Measurements from ENCODE around the gene PTPRA.

Gene PTPRA

DNA sequence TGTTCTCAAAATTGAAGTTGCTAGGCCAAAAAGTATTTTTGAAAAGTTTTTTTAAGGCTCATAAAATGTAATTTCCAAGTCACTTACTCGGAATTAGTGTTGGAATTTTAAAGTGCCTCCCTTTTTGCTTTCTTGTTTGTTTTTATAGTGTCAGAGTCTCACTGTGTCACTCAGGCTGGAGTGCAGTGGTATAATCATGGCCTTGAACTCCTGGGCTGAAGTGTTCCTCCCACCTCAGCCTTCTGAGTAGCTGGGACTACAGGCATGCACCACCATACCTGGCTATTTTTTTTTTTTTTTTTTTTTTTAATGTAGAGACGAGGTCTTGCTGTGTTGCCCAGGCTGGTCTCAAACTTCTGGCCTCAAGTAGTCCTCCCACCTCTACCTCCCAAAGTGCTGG, 130.1 kb downstream of the PTPRA start:
- H3K4me1 ChIP-seq (ENCODE audit: control insufficient read depth, low read length) = no peaks in the 10 kb centered on the region
- no peaks in the 10 kb centered on the region for H3K9me2 ChIP-seq (replicated peaks; ENCODE audit: control insufficient read depth, low read length)
- no peaks in the 10 kb centered on the region for H3K79me2 ChIP-seq (ENCODE audit: control insufficient read depth, low read length)
- no peaks in the 10 kb centered on the region for H3K27me3 ChIP-seq (ENCODE audit: control insufficient read depth, low read length)
- H4K20me1 ChIP-seq (ENCODE audit: control insufficient read depth, insufficient read depth, low read depth, low read length) = no peaks in the 10 kb centered on the region
- H3K4me3 ChIP-seq (ENCODE audit: low read length) = no peak overlapping the region
- H3K9me3 ChIP-seq (ENCODE audit: control insufficient read depth, insufficient read depth, low read length) = no peaks in the 10 kb centered on the region
- no peak overlapping the region for H3K27ac ChIP-seq (ENCODE audit: low read depth, low read length)
- no peak overlapping the region for H3K4me2 ChIP-seq (ENCODE audit: low read length)
- no peaks in the 10 kb centered on the region; the same call in 1 of the 2 replicates for H3F3A ChIP-seq (ENCODE audit: control insufficient read depth, insufficient read depth)
- TF ChIP-seq, protein P1, sequence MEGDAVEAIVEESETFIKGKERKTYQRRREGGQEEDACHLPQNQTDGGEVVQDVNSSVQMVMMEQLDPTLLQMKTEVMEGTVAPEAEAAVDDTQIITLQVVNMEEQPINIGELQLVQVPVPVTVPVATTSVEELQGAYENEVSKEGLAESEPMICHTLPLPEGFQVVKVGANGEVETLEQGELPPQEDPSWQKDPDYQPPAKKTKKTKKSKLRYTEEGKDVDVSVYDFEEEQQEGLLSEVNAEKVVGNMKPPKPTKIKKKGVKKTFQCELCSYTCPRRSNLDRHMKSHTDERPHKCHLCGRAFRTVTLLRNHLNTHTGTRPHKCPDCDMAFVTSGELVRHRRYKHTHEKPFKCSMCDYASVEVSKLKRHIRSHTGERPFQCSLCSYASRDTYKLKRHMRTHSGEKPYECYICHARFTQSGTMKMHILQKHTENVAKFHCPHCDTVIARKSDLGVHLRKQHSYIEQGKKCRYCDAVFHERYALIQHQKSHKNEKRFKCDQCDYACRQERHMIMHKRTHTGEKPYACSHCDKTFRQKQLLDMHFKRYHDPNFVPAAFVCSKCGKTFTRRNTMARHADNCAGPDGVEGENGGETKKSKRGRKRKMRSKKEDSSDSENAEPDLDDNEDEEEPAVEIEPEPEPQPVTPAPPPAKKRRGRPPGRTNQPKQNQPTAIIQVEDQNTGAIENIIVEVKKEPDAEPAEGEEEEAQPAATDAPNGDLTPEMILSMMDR (IDR thresholded peaks at IDR 0.05; ENCODE audit: low read depth, low read length, poor library complexity, severe bottlenecking) = no peak
- TF ChIP-seq EZH2phosphoT487 (IDR thresholded peaks at IDR 0.05; ENCODE audit: borderline replicate concordance, low read length) = no peak
- peaks cover 22% of the 10 kb centered on the region for H3K36me3 ChIP-seq (ENCODE audit: control insufficient read depth, low read length)

DNA sequence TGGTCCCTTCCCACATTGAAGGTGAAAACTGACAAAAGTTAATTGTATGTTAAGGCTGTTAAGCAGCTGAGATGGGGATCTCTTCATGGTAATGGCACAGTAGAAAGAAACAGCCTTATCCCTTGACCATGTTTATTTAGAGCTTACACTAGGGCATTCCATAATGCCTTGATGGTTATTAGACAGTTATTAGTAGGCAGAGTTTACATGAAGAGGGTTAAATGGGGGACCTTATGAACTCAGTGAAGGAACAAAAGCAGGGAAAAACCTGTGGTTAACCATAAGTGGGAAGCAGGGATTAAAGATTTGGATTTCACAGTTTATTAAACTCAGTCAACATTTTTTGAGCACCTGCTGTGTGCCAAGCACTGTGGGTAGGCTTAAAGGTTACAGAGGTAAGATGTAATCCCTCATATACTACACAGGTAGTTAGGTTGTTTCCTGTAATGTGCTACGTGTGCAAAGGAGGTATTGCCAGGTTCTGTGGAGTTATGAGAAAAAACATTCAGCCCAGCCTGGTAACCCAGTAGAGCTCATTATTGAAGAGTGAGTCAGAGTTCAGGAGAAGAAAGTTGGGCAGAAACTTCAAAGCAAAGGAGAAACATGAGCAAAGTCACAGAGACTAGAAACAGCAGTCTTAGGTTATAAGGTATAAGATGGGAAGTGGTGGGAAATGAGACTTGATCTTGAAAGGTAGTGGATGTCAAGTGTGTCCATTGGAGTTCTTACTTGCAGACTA, 137.9 kb downstream of the PTPRA start:
- Histone ChIP-seq H3K9me2 (replicated peaks; ENCODE audit: control insufficient read depth, low read length) (no peaks in the 10 kb centered on the region), H3K4me3 (ENCODE audit: low read length) (no peak overlapping the region), H3K36me3 (ENCODE audit: control insufficient read depth, low read length) (peaks cover 14% of the 10 kb centered on the region), H3K4me1 (ENCODE audit: control insufficient read depth, low read length) (no peaks in the 10 kb centered on the region), H3K27ac (ENCODE audit: low read depth, low read length) (no peak overlapping the region), H4K20me1 (ENCODE audit: control insufficient read depth, insufficient read depth, low read depth, low read length) (no peaks in the 10 kb centered on the region), H3K4me2 (ENCODE audit: low read length) (no peak overlapping the region), H3K27me3 (ENCODE audit: control insufficient read depth, low read length) (no peaks in the 10 kb centered on the region), H3F3A (ENCODE audit: control insufficient read depth, insufficient read depth) (no peaks in the 10 kb centered on the region), H3K79me2 (ENCODE audit: control insufficient read depth, low read length) (no peaks in the 10 kb centered on the region), H3K9me3 (ENCODE audit: control insufficient read depth, insufficient read depth, low read length) (no peaks in the 10 kb centered on the region)
- TF ChIP-seq, protein P1 (IDR thresholded peaks at IDR 0.05; ENCODE audit: low read depth, low read length, poor library complexity, severe bottlenecking) = no peak
- TF ChIP-seq EZH2phosphoT487 (IDR thresholded peaks at IDR 0.05; ENCODE audit: borderline replicate concordance, low read length) = no peak

DNA sequence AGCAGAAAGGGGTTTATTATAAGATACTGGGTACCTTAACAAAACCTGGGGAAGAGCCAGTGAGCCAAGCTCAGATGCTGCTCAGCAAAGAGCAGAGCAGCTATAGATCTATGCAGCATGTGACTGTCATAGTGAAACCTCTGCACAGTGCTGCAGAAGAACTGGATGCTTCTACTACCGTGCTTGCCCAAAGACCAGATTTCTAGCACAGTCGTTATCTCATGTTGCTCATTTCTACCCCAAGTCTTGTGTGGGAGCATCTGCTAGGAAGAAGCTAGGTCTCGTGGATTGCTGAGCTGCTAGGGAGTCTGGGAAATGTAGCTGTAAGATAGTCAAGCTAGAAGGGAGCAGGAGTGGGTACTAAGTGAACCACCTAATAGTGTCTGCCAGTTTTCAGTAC, 138.5 kb downstream of the PTPRA start:
- no peaks in the 10 kb centered on the region for H3F3A ChIP-seq (ENCODE audit: control insufficient read depth, insufficient read depth)
- H4K20me1 ChIP-seq (ENCODE audit: control insufficient read depth, insufficient read depth, low read depth, low read length) = no peaks in the 10 kb centered on the region
- H3K4me1 ChIP-seq (ENCODE audit: control insufficient read depth, low read length) = no peaks in the 10 kb centered on the region
- no peaks in the 10 kb centered on the region for H3K9me2 ChIP-seq (replicated peaks; ENCODE audit: control insufficient read depth, low read length)
- TF ChIP-seq, protein P1 (IDR thresholded peaks at IDR 0.05; ENCODE audit: low read depth, low read length, poor library complexity, severe bottlenecking) = no peak
- TF ChIP-seq EZH2phosphoT487 (IDR thresholded peaks at IDR 0.05; ENCODE audit: borderline replicate concordance, low read length) = no peak
- H3K4me2 ChIP-seq (ENCODE audit: low read length) = no peak overlapping the region
- no peak overlapping the region for H3K4me3 ChIP-seq (ENCODE audit: low read length)
- H3K9me3 ChIP-seq (ENCODE audit: control insufficient read depth, insufficient read depth, low read length) = no peaks in the 10 kb centered on the region
- H3K27me3 ChIP-seq (ENCODE audit: control insufficient read depth, low read length) = no peaks in the 10 kb centered on the region
- no peaks in the 10 kb centered on the region for H3K79me2 ChIP-seq (ENCODE audit: control insufficient read depth, low read length)
- H3K27ac ChIP-seq (ENCODE audit: low read depth, low read length) = no peak overlapping the region
- H3K36me3 ChIP-seq (ENCODE audit: control insufficient read depth, low read length) = peaks cover 11% of the 10 kb centered on the region
